ENCODE data around the gene CES2.
"Not testable (repeated sequence)": the region's sequence is repeated elsewhere in the genome, so short reads cannot be mapped to it uniquely, and the experiment has no call there.

CES2 gene

GRCh38 chr16:66991545-66992077 is 56.3 kb downstream of the CES2 start:
- DNase-seq: no peak

- DNase-seq: not testable (repeated sequence)
Measured at GRCh38 chr16:66993558-66993957, 58.2 kb downstream of the CES2 start.

Data from GF-D8 (cell line).